GM12872 (cell line): ENCODE data around the gene FRY.

Source experiments
- TF ChIP-seq, protein P1 (sequence below): IDR thresholded peaks from 3 replicates; pipeline ENCODE4 v1.5.1; 2011; ENCODE audit warnings: low read depth, mild to moderate bottlenecking, low read length, moderate library complexity; ENCODE audit not compliant: insufficient read depth

FRY gene

DNA sequence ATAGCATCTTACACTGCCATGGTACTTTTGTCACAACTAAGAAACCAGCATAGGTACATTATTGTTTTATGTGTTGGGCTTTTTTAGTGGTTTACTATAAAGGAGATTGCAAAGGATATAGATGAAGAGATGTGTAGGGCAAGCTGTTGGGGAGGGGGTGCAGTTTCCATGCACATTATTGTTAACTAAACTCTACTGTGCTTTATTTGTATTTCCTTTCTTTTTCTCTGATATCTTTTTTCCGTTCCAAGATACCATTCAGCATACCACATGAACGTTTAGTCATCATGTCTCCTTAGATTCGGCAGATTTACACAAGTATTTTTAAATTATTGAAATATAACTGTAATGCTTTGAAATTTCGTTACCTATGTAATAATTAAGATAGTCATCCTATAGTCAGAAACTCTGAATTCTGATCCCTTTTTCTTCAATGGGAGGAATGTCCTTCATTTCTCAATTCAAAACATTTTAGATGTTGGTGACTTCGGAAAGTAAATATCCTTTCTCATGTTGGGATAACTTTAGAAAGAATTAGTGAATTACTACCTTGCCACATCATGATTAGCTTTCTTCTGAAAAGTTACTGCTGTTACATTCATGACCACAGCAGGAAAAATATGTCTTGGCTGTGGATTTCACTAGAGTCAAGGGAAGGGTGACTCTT, 82.8 kb downstream of the FRY start:
- TF ChIP-seq, protein P1, sequence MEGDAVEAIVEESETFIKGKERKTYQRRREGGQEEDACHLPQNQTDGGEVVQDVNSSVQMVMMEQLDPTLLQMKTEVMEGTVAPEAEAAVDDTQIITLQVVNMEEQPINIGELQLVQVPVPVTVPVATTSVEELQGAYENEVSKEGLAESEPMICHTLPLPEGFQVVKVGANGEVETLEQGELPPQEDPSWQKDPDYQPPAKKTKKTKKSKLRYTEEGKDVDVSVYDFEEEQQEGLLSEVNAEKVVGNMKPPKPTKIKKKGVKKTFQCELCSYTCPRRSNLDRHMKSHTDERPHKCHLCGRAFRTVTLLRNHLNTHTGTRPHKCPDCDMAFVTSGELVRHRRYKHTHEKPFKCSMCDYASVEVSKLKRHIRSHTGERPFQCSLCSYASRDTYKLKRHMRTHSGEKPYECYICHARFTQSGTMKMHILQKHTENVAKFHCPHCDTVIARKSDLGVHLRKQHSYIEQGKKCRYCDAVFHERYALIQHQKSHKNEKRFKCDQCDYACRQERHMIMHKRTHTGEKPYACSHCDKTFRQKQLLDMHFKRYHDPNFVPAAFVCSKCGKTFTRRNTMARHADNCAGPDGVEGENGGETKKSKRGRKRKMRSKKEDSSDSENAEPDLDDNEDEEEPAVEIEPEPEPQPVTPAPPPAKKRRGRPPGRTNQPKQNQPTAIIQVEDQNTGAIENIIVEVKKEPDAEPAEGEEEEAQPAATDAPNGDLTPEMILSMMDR = no peak

DNA sequence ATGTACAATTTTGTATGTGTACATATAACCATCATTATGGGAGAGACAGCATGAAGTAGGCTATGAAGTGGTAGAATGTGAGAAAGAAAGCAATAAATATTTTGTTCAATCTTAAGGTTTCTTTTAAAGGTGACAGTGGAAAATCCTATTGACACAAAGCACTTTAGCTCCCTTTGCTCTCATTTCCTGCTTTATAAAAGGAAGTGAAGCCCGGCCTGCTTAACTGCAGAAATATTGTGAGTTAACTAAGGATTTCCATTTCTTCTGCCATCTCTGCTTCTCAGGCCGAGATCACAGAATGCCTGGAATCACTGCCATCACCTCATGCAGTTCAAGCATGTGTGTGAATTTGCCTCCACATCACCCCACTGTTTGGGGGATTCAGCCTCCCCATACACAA, 83.5 kb downstream of the FRY start:
- TF ChIP-seq, protein P1 = no peak

DNA sequence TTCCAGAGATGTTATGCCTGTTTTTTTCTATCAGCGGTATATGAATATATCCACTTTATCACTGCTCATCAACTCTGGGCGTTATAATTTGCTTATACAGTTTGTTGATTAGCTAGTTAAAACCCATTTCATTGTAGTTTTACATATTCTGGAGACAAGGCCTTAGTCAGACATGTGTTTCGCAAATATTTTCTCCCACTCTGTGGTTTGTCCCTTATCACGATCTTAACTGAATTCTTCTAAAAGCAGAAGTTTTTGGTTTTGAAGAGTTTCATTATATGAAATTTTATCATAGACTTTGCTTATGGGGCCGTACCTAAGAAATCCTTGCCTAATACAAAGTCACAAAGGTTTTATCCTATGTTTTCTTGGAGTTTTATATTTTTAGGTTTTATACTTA, 84.6 kb downstream of the FRY start:
- TF ChIP-seq, protein P1 = no peak

DNA sequence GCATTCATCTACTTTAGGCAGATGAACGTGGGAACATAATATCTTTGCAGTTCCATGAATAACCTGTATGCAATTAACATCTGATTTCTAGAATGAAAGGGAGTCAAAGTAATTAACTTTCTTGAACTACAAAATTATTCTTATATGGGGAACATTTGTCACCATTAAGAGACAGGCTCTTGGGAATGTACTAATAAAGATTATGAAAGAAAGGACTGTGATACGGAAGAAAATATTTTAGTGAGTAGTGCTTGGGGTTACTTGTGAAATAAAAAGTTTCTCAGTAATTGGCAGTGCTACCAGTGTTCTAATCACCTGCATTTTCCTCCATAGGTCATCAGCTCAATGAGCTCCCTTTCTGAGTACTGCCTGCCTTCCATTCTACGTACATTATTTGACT, 85.4 kb downstream of the FRY start:
- TF ChIP-seq, protein P1 = no peak

DNA sequence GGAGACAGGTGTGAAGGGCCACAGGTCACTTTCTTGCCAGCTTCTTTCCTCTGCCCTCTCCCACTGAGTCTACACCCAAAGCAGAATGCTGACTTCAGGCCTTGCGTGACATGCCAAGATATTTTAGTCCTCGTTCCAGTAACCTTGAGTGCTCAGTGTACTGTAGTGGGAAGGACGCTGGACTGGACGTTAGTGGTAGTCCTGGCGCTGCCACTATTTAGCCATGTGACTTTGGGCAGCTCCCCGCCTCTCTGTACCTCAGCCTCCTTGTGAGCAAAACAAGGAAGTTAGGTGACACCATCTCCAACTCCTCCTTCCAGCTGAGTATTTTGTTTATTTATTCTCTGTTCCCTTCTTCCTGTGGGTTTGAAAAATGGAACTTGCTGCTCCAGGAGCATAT, 86.1 kb downstream of the FRY start:
- TF ChIP-seq, protein P1 = no peak

DNA sequence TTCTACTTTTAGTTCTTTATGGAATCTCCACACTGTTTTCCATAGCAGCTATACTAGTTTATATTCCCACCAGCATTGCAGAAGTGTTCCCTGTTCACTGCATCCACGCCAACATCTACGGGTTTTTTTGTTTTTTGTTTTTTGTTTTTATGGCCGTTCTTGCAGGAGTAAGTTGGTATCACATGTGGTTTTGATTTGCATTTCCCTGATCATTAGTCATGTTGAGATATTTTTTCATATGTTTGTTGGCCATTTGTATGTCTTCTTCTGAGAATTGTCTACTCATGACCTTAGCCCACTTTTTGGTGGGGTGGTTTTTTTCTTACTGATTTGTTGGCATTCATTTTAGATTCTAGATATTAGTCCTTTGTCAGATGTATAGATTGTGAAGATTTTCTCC, 89.7 kb downstream of the FRY start:
- TF ChIP-seq, protein P1 = no peak

DNA sequence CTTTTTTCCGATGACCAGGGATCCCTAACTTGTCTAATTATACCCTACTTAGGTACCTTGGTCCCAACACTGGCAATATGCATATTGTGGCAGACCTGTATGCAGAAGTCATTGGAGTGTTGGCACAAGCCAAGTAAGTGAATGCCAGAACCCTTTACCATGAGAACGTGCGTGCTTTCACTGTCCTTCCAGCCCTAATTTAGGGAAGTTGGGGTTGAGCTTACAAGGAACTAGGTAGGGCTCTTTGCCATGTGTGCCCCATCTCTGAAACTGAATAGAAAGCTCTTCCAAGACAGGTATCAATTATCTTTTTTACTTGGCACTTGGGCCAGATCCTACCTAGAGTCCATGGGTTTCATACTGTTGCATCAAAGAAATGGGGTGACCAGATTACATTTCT, 93.2 kb downstream of the FRY start:
- TF ChIP-seq, protein P1 = no peak
